Measurements from ENCODE around the gene HS3ST3B1.

- no peak for TF ChIP-seq CTCF (IDR thresholded peaks at IDR 0.05)
- no peak for TF ChIP-seq POLR2A (IDR thresholded peaks at IDR 0.05)
These were observed 72.9 kb downstream of the HS3ST3B1 start for GRCh38 chr17:14373614-14374259.
